Transverse colon (tissue), 4 donors: ENCODE data around the gene HSBP1.

Source experiments
- CTCF ChIP-seq, 5 experiments: fragments of 200-600 bp in 3 of 5; fragments of 450-650 bp in 2 of 5; sonication (generic) in 3 of 5; IDR thresholded peaks; 1 replicate in 2 of 5; 2 replicates in 3 of 5; pipeline ENCODE4 v1.5.1; 2016 to 2017; ENCODE audit warnings: antibody characterized with exemption in 5 of 5, inconsistent platforms in 3 of 5, mild to moderate bottlenecking in 2 of 5, moderate library complexity in 1 of 5
- EP300 ChIP-seq: sonication (generic); formaldehyde crosslinking; IDR thresholded peaks from one replicate; pipeline ENCODE4 v1.6.1; 2017; ENCODE audit warnings: antibody characterized with exemption, low read depth
- POLR2A ChIP-seq: fragments of 450-650 bp; IDR thresholded peaks from one replicate; pipeline ENCODE4 v1.6.1; 2016; ENCODE audit warnings: antibody characterized with exemption, mild to moderate bottlenecking, moderate library complexity
- POLR2AphosphoS5 ChIP-seq, 3 donors: sonication (generic); formaldehyde crosslinking; IDR thresholded peaks; one replicate each; pipeline ENCODE4 v1.6.1; 2016; ENCODE audit warnings: antibody characterized with exemption in 3 of 3

- TF ChIP-seq CTCF (IDR thresholded peaks at IDR 0.05) = no peak
- TF ChIP-seq POLR2A = no peak
- no peak for TF ChIP-seq EP300
- TF ChIP-seq POLR2AphosphoS5 (IDR thresholded peaks at IDR 0.05) = no peak
Observed at GRCh38 chr16:83835586-83836566, 28.1 kb downstream of the HSBP1 start.
